ENCODE measurements around the gene GAREM1.

GAREM1 gene

DNA sequence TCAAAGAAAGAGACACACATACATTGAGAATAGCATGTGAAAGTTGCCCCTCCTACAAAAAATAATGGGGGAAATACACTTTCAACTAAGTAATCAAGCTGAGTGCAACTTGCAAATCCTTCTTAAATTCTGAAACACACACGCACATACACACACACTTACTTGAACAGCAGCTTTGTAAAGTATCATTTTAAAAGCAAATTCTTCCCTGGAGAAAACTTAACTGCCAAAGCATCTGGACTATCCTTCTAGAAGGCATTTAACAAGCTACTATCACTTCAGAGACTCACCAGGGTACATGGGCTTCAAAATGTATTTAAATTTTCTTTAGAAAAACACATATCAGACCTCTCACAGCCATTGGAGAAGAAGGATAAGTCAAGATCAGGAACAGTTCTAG lies 15.3 kb downstream of the GAREM1 start:
- no peak overlapping the region for H3K27ac ChIP-seq
- TF ChIP-seq, protein P1, sequence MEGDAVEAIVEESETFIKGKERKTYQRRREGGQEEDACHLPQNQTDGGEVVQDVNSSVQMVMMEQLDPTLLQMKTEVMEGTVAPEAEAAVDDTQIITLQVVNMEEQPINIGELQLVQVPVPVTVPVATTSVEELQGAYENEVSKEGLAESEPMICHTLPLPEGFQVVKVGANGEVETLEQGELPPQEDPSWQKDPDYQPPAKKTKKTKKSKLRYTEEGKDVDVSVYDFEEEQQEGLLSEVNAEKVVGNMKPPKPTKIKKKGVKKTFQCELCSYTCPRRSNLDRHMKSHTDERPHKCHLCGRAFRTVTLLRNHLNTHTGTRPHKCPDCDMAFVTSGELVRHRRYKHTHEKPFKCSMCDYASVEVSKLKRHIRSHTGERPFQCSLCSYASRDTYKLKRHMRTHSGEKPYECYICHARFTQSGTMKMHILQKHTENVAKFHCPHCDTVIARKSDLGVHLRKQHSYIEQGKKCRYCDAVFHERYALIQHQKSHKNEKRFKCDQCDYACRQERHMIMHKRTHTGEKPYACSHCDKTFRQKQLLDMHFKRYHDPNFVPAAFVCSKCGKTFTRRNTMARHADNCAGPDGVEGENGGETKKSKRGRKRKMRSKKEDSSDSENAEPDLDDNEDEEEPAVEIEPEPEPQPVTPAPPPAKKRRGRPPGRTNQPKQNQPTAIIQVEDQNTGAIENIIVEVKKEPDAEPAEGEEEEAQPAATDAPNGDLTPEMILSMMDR (conservative IDR thresholded peaks at IDR 0.05), result no peak

GRCh38 chr18:32454593-32454992 lies 16.1 kb downstream of the GAREM1 start:
- peak overlapping the region; percentile 26; the same call in 1 of the 2 replicates for H3K27ac ChIP-seq
- TF ChIP-seq, protein P1 (conservative IDR thresholded peaks at IDR 0.05), result no peak

GRCh38 chr18:32450874-32451273 lies 19.8 kb downstream of the GAREM1 start:
- TF ChIP-seq, protein P1 (conservative IDR thresholded peaks at IDR 0.05), result no peak
- no peak overlapping the region for H3K27ac ChIP-seq

DNA sequence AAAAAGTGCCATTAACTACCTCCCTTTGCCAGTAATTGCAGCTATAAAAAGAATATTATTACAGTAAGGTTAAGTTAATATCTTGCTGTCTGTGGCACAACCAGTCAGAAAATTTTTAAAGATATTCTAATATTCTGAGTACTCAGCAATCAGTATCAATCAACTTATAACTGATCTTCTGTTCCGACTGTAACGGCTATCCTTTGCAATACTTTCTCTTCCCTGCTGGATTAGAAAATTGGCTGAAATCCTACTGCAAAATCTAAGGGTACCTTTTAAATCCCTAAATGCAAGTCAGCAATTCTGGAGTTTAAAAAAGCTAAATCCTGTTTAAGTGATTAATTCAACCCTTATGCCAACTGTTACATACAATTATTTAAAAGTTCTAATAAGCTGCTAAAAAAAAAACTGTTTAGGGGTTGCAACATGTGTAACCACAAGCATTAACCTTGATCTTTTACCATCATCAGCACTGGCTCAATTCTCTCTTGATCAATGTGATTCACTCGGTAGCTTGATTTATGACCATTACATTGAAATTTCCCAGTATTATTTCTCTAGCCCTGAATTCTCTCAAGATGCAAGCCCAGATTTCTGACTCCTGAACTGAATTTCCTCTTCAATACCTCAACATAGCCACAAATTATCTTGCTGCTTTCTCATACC lies 20.5 kb downstream of the GAREM1 start:
- H3K27ac ChIP-seq, result no peak overlapping the region
- TF ChIP-seq, protein P1 (conservative IDR thresholded peaks at IDR 0.05), result no peak

GRCh38 chr18:32446780-32447179 lies 23.9 kb downstream of the GAREM1 start:
- TF ChIP-seq, protein P1 (conservative IDR thresholded peaks at IDR 0.05), result no peak
- no peak overlapping the region for H3K27ac ChIP-seq

DNA sequence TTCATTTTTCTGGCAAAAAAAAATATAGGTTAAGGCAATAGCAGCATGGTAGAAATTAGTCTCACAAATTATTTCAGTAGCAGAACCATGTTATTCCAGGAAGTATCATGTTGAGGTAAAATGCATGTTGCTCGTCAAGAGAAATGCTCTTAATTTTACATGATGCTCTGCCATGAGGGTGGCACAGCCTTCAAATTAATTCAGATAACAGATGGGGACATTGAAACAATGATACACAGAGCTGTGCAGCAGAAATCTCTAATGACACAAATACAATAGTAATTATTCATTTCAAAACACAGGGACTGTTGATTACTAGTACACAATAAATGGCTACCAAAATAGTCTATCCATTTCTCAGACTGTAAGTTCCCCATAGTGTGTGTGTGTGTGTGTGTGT lies 24.8 kb downstream of the GAREM1 start:
- H3K27ac ChIP-seq, result no peak overlapping the region
- TF ChIP-seq, protein P1 (conservative IDR thresholded peaks at IDR 0.05), result no peak

GRCh38 chr18:32443706-32444215 lies 26.9 kb downstream of the GAREM1 start:
- TF ChIP-seq, protein P1 (conservative IDR thresholded peaks at IDR 0.05), result no peak
- no peak overlapping the region for H3K27ac ChIP-seq
